Loucy (cell line): ENCODE results near the gene SHFL.

Source experiments
- H2AFZ ChIP-seq: fragments of 200-600 bp; sonication (generic); 2 replicates; pipeline ENCODE4 v1.6.0; 2016; ENCODE audit warnings: antibody characterized with exemption, mild to moderate bottlenecking, low read length, moderate library complexity
- H3F3A ChIP-seq: fragments of 200-600 bp; 2 replicates; pipeline ENCODE4 v1.6.0; 2016; ENCODE audit warnings: antibody characterized with exemption, low read depth, mild to moderate bottlenecking
- H3K27me3 ChIP-seq: fragments of 200-600 bp; sonication (generic); 2 replicates; pipeline ENCODE4 v1.6.1; 2014; ENCODE audit warnings: low read length, mild to moderate bottlenecking; ENCODE audit not compliant: insufficient read depth, poor library complexity, severe bottlenecking
- H3K36me3 ChIP-seq: fragments of 200-600 bp; sonication (generic); 2 replicates; pipeline ENCODE4 v1.6.1; 2016; ENCODE audit warnings: low read length; ENCODE audit not compliant: insufficient read depth
- H3K4me1 ChIP-seq: fragments of 200-600 bp; sonication (generic); 2 replicates; pipeline ENCODE4 v1.5.1; 2014; ENCODE audit warnings: low read length, mild to moderate bottlenecking; ENCODE audit not compliant: insufficient read depth, poor library complexity, severe bottlenecking
- H3K4me2 ChIP-seq: fragments of 200-600 bp; sonication (generic); 2 replicates; pipeline ENCODE4 v1.6.0; 2014; ENCODE audit warnings: antibody characterized with exemption, low read length, low read depth, mild to moderate bottlenecking; ENCODE audit not compliant: poor library complexity, severe bottlenecking
- H3K4me3 ChIP-seq: fragments of 200-600 bp; sonication (generic); 2 replicates; pipeline ENCODE4 v1.5.1; 2014; ENCODE audit warnings: low read length, mild to moderate bottlenecking, mixed read lengths; ENCODE audit not compliant: poor library complexity, severe bottlenecking
- H3K79me2 ChIP-seq: fragments of 200-600 bp; sonication (generic); 2 replicates; pipeline ENCODE4 v1.6.1; 2014; ENCODE audit warnings: low read length; ENCODE audit not compliant: insufficient read depth
- H3K9ac ChIP-seq: fragments of 200-600 bp; sonication (generic); 2 replicates; pipeline ENCODE4 v1.6.0; 2014; ENCODE audit warnings: mild to moderate bottlenecking, low read depth, low read length, moderate library complexity; ENCODE audit not compliant: poor library complexity, severe bottlenecking
- H3K9me2 ChIP-seq: fragments of 200-600 bp; sonication (generic); replicated peaks from 2 replicates; pipeline ENCODE4 v1.6.1; 2016; ENCODE audit warnings: low read depth, low read length, mixed read lengths
- H3K9me3 ChIP-seq: fragments of 200-600 bp; sonication (generic); 2 replicates; pipeline ENCODE4 v1.6.1; 2014; ENCODE audit warnings: mild to moderate bottlenecking, antibody characterized with exemption, low read length, low read depth; ENCODE audit not compliant: insufficient read depth
- H4K20me1 ChIP-seq: fragments of 200-600 bp; sonication (generic); 2 replicates; pipeline ENCODE4 v1.6.0; 2014; ENCODE audit warnings: antibody characterized with exemption, low read length, mild to moderate bottlenecking; ENCODE audit not compliant: insufficient read depth, poor library complexity, severe bottlenecking
- CTCF ChIP-seq: fragments of 200-600 bp; sonication (generic); conservative IDR thresholded peaks from 2 replicates; pipeline ENCODE4 v1.5.1; 2014; ENCODE audit warnings: mild to moderate bottlenecking, antibody characterized with exemption, low read length
- EZH2phosphoT487 ChIP-seq: fragments of 200-600 bp; IDR thresholded peaks from 2 replicates; pipeline ENCODE4 v1.6.1; 2018; ENCODE audit warnings: antibody characterized with exemption, mild to moderate bottlenecking, moderate library complexity, borderline replicate concordance

The SHFL gene

DNA sequence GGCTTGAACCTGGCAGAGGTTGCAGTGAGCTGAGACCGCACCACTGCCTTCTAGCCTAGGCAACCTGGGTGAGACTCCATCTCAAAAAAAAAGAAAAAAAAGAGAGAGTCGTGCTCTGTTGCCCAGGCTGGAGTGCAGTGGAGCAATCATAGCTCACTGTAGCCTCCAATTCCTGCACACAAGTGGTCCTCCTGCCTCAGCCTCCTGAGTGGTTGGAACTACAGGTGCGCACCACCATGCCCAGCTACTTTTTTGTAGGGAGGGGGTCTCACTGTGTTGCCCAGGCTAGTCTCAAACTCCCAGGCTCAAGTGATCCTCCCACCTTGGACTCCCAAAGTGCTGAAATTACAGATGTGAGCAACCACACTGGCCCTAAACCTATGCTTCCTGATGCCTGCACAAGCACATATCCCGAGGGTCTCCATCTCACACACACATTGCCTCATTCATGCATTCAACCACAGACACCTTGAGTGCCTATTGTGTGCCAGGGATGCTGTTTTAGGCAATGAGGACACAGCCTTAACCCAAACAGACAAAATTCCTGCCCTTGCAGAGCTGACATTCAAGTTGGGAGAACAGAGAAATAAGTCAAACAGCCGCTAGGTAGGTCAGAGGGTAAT is 14.2 kb downstream of the SHFL start:
- H2AFZ ChIP-seq, result no peak overlapping the region
- H3K36me3 ChIP-seq, result no peaks in the 10 kb centered on the region
- no peaks in the 10 kb centered on the region for H3K79me2 ChIP-seq
- H3K4me1 ChIP-seq, result peaks cover 25% of the 10 kb centered on the region
- no peak overlapping the region for H3K4me3 ChIP-seq
- peaks cover 9% of the 10 kb centered on the region for H3F3A ChIP-seq
- no peaks in the 10 kb centered on the region for H3K9me2 ChIP-seq
- no peak overlapping the region for H3K4me2 ChIP-seq
- H3K9me3 ChIP-seq, result no peaks in the 10 kb centered on the region
- H3K9ac ChIP-seq, result no peak overlapping the region
- TF ChIP-seq EZH2phosphoT487, result no peak
- no peaks in the 10 kb centered on the region for H4K20me1 ChIP-seq
- no peaks in the 10 kb centered on the region for H3K27me3 ChIP-seq

GRCh38 chr19:10102787-10103236 is 16.7 kb downstream of the SHFL start:
- Histone ChIP-seq H3K4me2 (no peak overlapping the region), H3K4me3 (no peak overlapping the region), H3K9me2 (no peaks in the 10 kb centered on the region), H3F3A (peaks cover 14% of the 10 kb centered on the region), H2AFZ (no peak overlapping the region), H4K20me1 (peaks cover 13% of the 10 kb centered on the region), H3K27me3 (no peaks in the 10 kb centered on the region), H3K36me3 (peaks cover 6% of the 10 kb centered on the region; the same call in 1 of the 2 replicates), H3K9me3 (no peaks in the 10 kb centered on the region), H3K9ac (peak overlapping the region; percentile 41), H3K4me1 (peaks cover 40% of the 10 kb centered on the region), H3K79me2 (peaks cover 15% of the 10 kb centered on the region)
- no peak for TF ChIP-seq EZH2phosphoT487
- TF ChIP-seq CTCF, result no peak

DNA sequence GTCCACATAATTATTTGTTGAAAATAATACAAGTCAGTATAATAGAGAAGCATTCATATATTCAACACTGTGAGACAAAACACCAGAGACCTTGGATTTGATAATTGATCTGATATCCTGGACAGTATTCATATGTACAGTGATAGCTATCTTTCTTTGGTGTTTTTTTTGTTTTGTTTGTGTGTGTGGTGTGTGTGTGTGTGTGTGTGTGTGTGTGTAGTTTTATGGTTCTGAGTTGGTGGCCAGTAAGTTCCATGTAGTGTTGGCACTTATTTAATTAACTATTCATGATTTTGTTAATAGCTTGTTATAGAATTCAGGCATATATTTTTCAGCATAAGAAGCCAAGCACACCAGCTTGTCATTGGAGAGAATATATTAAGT is 18.0 kb downstream of the SHFL start:
- no peaks in the 10 kb centered on the region for H3K27me3 ChIP-seq
- H3K4me3 ChIP-seq, result peak overlapping the region; percentile 90
- TF ChIP-seq EZH2phosphoT487 (no peak), CTCF (no peak)
- H3K4me1 ChIP-seq, result peaks cover 40% of the 10 kb centered on the region
- peak overlapping the region; percentile 98 for H3K4me2 ChIP-seq
- H3K9ac ChIP-seq, result peak overlapping the region; percentile 99
- H2AFZ ChIP-seq, result peak overlapping the region; percentile 22; the same call in 1 of the 2 replicates
- peaks cover 14% of the 10 kb centered on the region for H3F3A ChIP-seq
- H3K79me2 ChIP-seq, result peaks cover 29% of the 10 kb centered on the region
- peaks cover 14% of the 10 kb centered on the region; the same call in 1 of the 2 replicates for H3K36me3 ChIP-seq
- no peaks in the 10 kb centered on the region for H3K9me2 ChIP-seq
- H4K20me1 ChIP-seq, result peaks cover 20% of the 10 kb centered on the region
- no peaks in the 10 kb centered on the region for H3K9me3 ChIP-seq
